HG03575 (cell line): ENCODE data around the gene CENPC.
"Not testable (repeated sequence)": the region's sequence is repeated elsewhere in the genome, so short reads cannot be mapped to it uniquely, and the experiment has no call there.

ENCODE experiments used
- ATAC-seq: cut with Tn5 transposase; IDR thresholded peaks from one replicate; pipeline ENCODE4 v1.9.1; 2021; ENCODE audit not compliant: unreplicated experiment, insufficient number of reproducible peaks, low FRiP score; ENCODE audit errors: extremely low read depth

The CENPC gene

DNA sequence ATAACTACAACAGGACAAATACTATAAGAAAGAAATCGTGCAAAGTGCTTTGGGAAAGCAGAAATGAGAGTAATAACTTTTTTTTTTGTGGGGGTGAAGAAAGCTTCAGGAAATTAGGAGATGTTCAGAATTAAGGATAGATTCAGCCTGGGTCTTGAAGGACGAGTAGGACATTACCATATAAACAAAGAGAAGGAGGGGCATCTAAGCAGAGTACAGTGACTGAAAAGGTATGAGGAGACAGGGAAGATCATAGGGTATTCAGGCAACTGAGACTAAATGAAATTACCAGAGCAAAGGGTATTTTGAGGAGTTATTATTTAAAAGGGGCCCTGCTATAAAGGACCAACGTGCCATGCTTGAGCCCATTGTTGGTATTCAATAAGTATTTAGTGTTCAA, 10.1 kb upstream of the CENPC start:
- no peak for ATAC-seq

DNA sequence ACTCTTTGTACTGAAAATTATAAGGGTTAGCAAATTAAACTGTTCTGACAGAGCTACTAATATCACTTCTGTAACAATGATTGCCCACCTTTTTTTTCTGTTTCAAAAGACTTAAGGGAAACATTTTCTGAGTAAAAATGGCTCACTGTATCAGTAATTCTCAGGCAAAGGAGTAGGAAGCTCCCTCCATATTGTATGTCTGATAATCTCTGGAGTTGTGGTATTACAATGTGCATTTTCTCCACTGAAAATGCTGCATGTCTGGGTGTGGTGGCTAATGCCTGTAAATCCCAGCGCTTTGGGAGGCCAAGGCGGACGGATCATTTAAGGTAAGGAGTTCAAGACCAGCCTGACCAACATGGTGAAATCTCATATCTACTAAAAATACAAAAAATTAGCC, 8.8 kb upstream of the CENPC start:
- no peak for ATAC-seq

DNA sequence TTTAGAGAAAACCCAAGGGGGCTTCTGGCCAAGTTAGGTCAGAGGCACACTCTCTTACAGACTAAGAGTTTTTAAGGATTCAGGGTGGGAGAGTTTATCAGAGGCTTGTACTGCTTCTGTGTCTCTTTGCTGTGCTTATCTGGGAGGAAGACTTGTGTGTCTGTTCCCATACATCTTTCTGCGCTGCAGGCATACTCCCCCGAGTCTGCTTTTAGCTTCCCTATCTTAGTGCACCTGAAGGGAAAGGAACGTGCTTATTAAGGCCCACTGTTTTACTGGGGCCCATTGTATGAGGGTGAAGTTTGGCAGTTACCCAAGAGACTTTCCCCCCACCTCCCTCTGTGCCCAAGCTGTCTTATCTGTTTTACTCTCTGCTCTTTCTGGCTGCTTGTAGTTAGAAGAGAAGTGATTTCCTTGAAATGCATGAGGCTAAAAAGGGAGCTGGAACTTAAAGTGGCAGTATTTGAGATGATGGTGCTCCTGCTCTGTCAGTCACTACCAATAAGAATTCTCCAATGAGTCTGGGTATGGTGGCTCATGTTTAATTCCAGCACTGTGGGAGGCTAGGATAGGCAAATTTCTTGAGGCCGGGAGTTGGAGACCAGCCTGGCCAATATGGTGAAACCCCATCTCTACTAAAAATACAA, 7.0 kb upstream of the CENPC start:
- not testable (repeated sequence) for ATAC-seq

DNA sequence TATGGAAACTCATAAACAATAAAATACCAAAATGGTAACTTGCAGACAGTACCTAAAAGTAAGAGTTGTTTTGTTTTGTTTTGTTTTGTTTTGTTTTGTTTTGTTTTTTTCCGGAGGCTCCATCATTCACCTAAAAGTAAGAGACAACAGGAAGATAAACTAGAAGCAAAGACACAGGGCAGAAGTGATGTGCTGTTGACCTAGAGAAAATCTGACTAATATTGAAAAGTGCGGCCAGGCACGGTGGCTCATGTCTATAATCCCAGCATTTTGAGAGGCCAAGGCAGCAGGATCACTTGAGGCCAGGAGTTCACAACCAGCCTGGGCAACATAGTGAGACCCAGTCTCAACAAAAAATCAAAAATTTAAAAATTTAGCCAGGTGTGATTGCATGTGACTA, 5.6 kb upstream of the CENPC start:
- ATAC-seq: no peak

DNA sequence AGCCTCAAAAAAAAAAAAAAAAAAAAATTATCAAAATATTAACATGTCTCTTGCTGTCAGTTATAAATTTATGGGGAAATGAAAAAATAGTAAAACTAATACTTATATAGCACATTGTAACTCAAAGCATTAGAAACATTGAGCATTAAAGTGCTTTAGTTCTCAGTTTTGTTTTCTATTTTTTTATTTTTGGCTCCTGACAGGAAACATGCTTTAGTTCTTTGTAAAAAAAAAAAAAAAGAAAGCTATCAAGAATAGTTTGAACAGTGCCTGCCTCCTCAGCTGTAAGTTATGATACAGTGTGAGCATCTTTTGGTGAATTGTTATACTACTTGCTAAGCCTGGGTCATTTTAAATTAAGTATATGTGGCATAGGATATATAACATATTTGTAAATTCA, 5.1 kb upstream of the CENPC start:
- ATAC-seq: no peak

- peak; percentile 21 for ATAC-seq
Measured at GRCh38 chr4:67549123-67549522, 3.8 kb upstream of the CENPC start.

GRCh38 chr4:67546971-67547370, 1.7 kb upstream of the CENPC start:
- no peak for ATAC-seq

- no peak for ATAC-seq
Measured at GRCh38 chr4:67546004-67546356, 677 bp upstream of the CENPC start.

GRCh38 chr4:67542076-67542475, 3.2 kb downstream of the CENPC start:
- no peak for ATAC-seq

GRCh38 chr4:67539830-67540229, 5.5 kb downstream of the CENPC start:
- no peak for ATAC-seq

GRCh38 chr4:67535280-67535840, 9.9 kb downstream of the CENPC start:
- no peak for ATAC-seq

- no peak for ATAC-seq
Measured at GRCh38 chr4:67533112-67533511, 12.2 kb downstream of the CENPC start.

DNA sequence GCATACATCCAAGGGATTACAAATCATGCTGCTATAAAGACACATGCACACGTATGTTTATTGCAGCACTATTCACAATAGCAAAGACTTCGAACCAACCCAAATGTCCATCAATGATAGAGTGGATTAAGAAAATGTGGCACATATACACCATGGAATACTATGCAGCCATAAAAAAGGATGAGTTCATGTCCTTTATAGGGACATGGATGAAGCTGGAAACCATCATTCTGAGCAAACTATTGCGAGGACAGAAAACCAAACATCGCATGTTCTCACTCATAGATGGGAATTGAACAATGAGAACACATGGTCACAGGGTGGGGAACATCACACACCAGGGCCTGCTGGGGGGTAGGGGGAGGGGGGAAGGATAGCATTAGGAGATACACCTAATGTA, 12.9 kb downstream of the CENPC start:
- not testable (repeated sequence) for ATAC-seq

GRCh38 chr4:67531379-67531962, 13.8 kb downstream of the CENPC start:
- no peak for ATAC-seq

DNA sequence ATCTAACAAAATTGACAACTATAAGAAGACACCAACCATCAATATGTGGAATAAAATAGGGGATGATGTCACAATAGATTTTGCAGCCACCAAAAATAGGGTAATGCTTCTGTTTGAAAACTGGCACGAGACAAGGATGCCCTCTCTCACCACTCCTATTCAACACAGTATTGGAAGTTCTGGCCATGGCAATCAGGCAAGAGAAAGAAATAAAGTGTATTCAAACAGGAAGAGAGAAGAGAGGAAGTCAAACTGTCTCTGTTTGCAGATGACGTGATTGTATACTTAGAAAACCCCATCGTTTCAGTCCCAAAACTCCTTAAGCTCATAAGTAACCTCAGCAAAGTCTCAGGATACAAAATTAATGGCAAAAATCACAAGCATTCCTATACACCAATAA, 21.2 kb downstream of the CENPC start:
- not testable (repeated sequence) for ATAC-seq

- ATAC-seq: no peak
Measured at GRCh38 chr4:67522851-67523671, 22.2 kb downstream of the CENPC start.

GRCh38 chr4:67522230-67522629, 23.1 kb downstream of the CENPC start:
- no peak for ATAC-seq

GRCh38 chr4:67521506-67521905, 23.8 kb downstream of the CENPC start:
- no peak for ATAC-seq

GRCh38 chr4:67520141-67520540, 25.2 kb downstream of the CENPC start:
- ATAC-seq: no peak

DNA sequence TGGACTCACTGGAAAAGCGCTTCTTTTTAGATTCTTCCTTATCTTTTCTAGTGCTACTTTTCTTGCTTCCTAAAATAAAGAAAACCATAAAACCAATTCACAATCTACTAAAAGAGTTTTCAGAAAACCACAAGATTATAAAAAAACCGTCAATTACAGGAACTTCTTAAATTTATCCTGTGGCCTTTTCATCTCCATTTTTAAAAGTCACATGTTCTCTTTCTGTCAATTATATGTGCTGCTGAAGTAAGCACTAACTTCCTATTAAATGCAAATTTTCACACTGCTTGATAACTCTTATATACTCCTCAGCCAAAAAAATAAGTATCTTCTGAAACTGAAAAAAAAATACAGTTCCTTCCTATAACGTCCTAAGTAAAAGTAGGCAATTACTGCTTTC, 32.8 kb downstream of the CENPC start:
- no peak for ATAC-seq
